Peyer's patch (tissue), 4 donors: ENCODE results near the gene HES4. TPM values are rescaled to one million over a fixed set of nuclear protein-coding genes. Genes with fewer than 3 reads are reported as not detected.
"Not testable (repeated sequence)": the region's sequence is repeated elsewhere in the genome, so short reads cannot be mapped to it uniquely, and the experiment has no call there.

Experiments
- DNase-seq, 3 donors: peaks; one replicate each; pipeline ENCODE4 v3.0.0-alpha.2; 2017 to 2019
- H3K27ac ChIP-seq, 4 donors: fragments of 200-600 bp; sonication (generic); one replicate each; pipeline ENCODE4 v1.5.1; 2016 to 2019
- H3K27me3 ChIP-seq, 2 donors: fragments of 200-600 bp; sonication (generic); one replicate each; pipeline ENCODE4 v1.5.1; 2019
- H3K36me3 ChIP-seq, 3 donors: fragments of 200-600 bp; sonication (generic); one replicate each; pipeline ENCODE4 v1.5.1; 2016 to 2019
- H3K4me1 ChIP-seq, 4 donors: fragments of 200-600 bp; sonication (generic); one replicate each; pipeline ENCODE4 v1.5.1; 2016 to 2019
- H3K4me3 ChIP-seq, 4 donors: fragments of 200-600 bp; sonication (generic); 1 replicate in 3 of 4; 2 replicates in 1 of 4; pipeline ENCODE4 v1.5.1; 2016 to 2019; ENCODE audit warnings: mild to moderate bottlenecking in 1 of 4
- H3K9me3 ChIP-seq, 4 donors: fragments of 200-600 bp; sonication (generic); one replicate each; pipeline ENCODE4 v1.5.1; 2016 to 2019; ENCODE audit warnings: mild to moderate bottlenecking in 1 of 4
- CTCF ChIP-seq, 6 experiments: fragments of 450-650 bp in 4 of 6; fragments of 200-600 bp in 2 of 6; sonication (generic) in 1 of 6; IDR thresholded peaks; one replicate each; pipeline ENCODE4 v1.5.1; 2017 to 2019; ENCODE audit warnings: antibody characterized with exemption in 6 of 6, mild to moderate bottlenecking in 3 of 6, moderate library complexity in 1 of 6
- POLR2A ChIP-seq, 2 donors: fragments of 450-650 bp; IDR thresholded peaks; one replicate each; pipeline ENCODE4 v1.5.1; 2017; ENCODE audit warnings: antibody characterized with exemption in 2 of 2, mild to moderate bottlenecking in 2 of 2, moderate library complexity in 2 of 2
- total RNA-seq, 4 donors: library from RNA; depleted of rRNA; stranded (reverse); fragments of >200 nt; gene quantifications; one replicate each; pipeline ENCODE4 v1.1.0, GENCODE V29; 2016

HES4 gene
- total RNA-seq, 4 donors from 2014 or later = 3.9 to 12.4 (median 7.7) TPM

- no peak overlapping the region for H3K27ac ChIP-seq
- TF ChIP-seq CTCF (IDR thresholded peaks at IDR 0.05) (no peak), POLR2A (IDR thresholded peaks at IDR 0.05) (no peak)
- H3K9me3 ChIP-seq = no peaks in the 10 kb centered on the region
- peaks cover 0 to 13% (median 4%) of the 10 kb centered on the region in 4 donors for H3K4me1 ChIP-seq
- H3K36me3 ChIP-seq = no peaks in the 10 kb centered on the region
- no peaks in the 10 kb centered on the region for H3K27me3 ChIP-seq
- H3K4me3 ChIP-seq = no peak overlapping the region
- DNase-seq = no peak
These were observed 20.2 kb downstream of the HES4 start for GRCh38 chr1:979744-980072.

GRCh38 chr1:978835-979743 lies 20.8 kb downstream of the HES4 start:
- no peak for TF ChIP-seq POLR2A (IDR thresholded peaks at IDR 0.05)
- TF ChIP-seq CTCF (IDR thresholded peaks at IDR 0.05) = no peak
- no peaks in the 10 kb centered on the region for H3K36me3 ChIP-seq

GRCh38 chr1:978069-978834 lies 21.6 kb downstream of the HES4 start:
- Histone ChIP-seq H3K4me3 (no peak overlapping the region), H3K4me1 (peaks cover 0 to 9% (median 4%) of the 10 kb centered on the region in 4 donors), H3K9me3 (no peaks in the 10 kb centered on the region), H3K27ac (no peak overlapping the region), H3K36me3 (no peaks in the 10 kb centered on the region), H3K27me3 (no peaks in the 10 kb centered on the region)
- no peak for DNase-seq
- TF ChIP-seq CTCF (IDR thresholded peaks at IDR 0.05) (no peak), POLR2A (IDR thresholded peaks at IDR 0.05) (no peak)

More at GRCh38 chr1:978835-979743, 20.8 kb downstream of the HES4 start:
- Histone ChIP-seq H3K27ac (no peak overlapping the region), H3K27me3 (no peaks in the 10 kb centered on the region), H3K9me3 (no peaks in the 10 kb centered on the region), H3K4me3 (no peak overlapping the region), H3K4me1 (peaks cover 0 to 10% (median 4%) of the 10 kb centered on the region in 4 donors)
- no peak for DNase-seq

GRCh38 chr1:976791-977190 lies 23.1 kb downstream of the HES4 start:
- not testable (repeated sequence) for H3K27me3 ChIP-seq, H3K36me3 ChIP-seq, H3K4me1 ChIP-seq, H3K4me3 ChIP-seq, H3K9me3 ChIP-seq, DNase-seq, H3K27ac ChIP-seq

GRCh38 chr1:975896-976683 lies 23.8 kb downstream of the HES4 start:
- Histone ChIP-seq H3K9me3 (no peaks in the 10 kb centered on the region), H3K27me3 (peaks cover 0 to 10% of the 10 kb centered on the region in 2 donors), H3K36me3 (no peaks in the 10 kb centered on the region), H3K4me1 (peaks cover 0 to 9% (median 4%) of the 10 kb centered on the region in 4 donors), H3K4me3 (peak overlapping the region in 3 of 4 donors; percentile 32 to 38 (median 37)), H3K27ac (no peak overlapping the region)
- peak; percentile 26 to 80 (median 65) for TF ChIP-seq CTCF (IDR thresholded peaks at IDR 0.05)
- no peak for TF ChIP-seq POLR2A (IDR thresholded peaks at IDR 0.05)
- peak in 2 of 3 donors; percentile 72 to 85 for DNase-seq
